Activated CD4-positive, alpha-beta T cell treated with anti-CD3 and anti-CD28 coated beads, Interleukin-2, Interleukin-4, amounts not matched to agents 100 ng/mL and 50 ng/mL, durations not matched to agents 16 hours and 8 hours (primary cell): ENCODE data around the gene TOR1A.

ENCODE experiments used
- DNase-seq: peaks from one replicate; pipeline ENCODE4 v3.0.0-alpha.2; 2020; ENCODE audit warnings: low spot score

Gene TOR1A

GRCh38 chr9:129851821-129852220 lies 27.9 kb upstream of the TOR1A start:
- DNase-seq: no peak

GRCh38 chr9:129850821-129851550 lies 27.1 kb upstream of the TOR1A start:
- DNase-seq: no peak

- DNase-seq: no peak
Measured at GRCh38 chr9:129849901-129850300, 26.0 kb upstream of the TOR1A start.

GRCh38 chr9:129848712-129849441 lies 24.9 kb upstream of the TOR1A start:
- DNase-seq: no peak

- no peak for DNase-seq
Measured at GRCh38 chr9:129845373-129845772, 21.4 kb upstream of the TOR1A start.

GRCh38 chr9:129841071-129841470 lies 17.1 kb upstream of the TOR1A start:
- DNase-seq: no peak

- no peak for DNase-seq
Measured at GRCh38 chr9:129840034-129840433, 16.1 kb upstream of the TOR1A start.

- DNase-seq: no peak
Measured at GRCh38 chr9:129839324-129840023, 15.5 kb upstream of the TOR1A start.

GRCh38 chr9:129838707-129839259 lies 14.8 kb upstream of the TOR1A start:
- DNase-seq: peak; percentile 49

GRCh38 chr9:129836311-129837007 lies 12.5 kb upstream of the TOR1A start:
- peak; percentile 44 for DNase-seq

- DNase-seq: no peak
Measured at GRCh38 chr9:129835860-129836223, 11.9 kb upstream of the TOR1A start.

- peak; percentile 98 for DNase-seq
Measured at GRCh38 chr9:129835128-129835859, 11.4 kb upstream of the TOR1A start, which contains the start of the genes C9orf78 and USP20. Gene C9orf78 (minus strand): TSS chr9:129835275. CDS start chr9:129835221, 54 bp downstream. Gene USP20 (plus strand): TSS chr9:129835458. CDS start chr9:129852556, 17,098 bp downstream.

- peak; percentile 28 for DNase-seq
Measured at GRCh38 chr9:129834489-129835127, 10.7 kb upstream of the TOR1A start.

GRCh38 chr9:129832982-129833381 lies 9.0 kb upstream of the TOR1A start:
- DNase-seq: no peak

- no peak for DNase-seq
Measured at GRCh38 chr9:129828969-129829368, 5.0 kb upstream of the TOR1A start.

GRCh38 chr9:129828051-129828450 lies 4.1 kb upstream of the TOR1A start:
- DNase-seq: no peak

- DNase-seq: no peak
Measured at GRCh38 chr9:129826759-129827158, 2.8 kb upstream of the TOR1A start.

- no peak for DNase-seq
Measured at GRCh38 chr9:129826344-129826743, 2.4 kb upstream of the TOR1A start.

- no peak for DNase-seq
Measured at GRCh38 chr9:129823542-129823934, 398 bp downstream of the TOR1A start.

GRCh38 chr9:129822898-129823541 lies 916 bp downstream of the TOR1A start:
- DNase-seq: peak; percentile 42
